Esophagus muscularis mucosa (tissue), 4 donors: ENCODE data around the gene HOXB1. TPM values are rescaled to one million over a fixed set of nuclear protein-coding genes. Genes with fewer than 3 reads are reported as not detected.

Experiments used
- DNase-seq: peaks from one replicate; pipeline ENCODE4 v3.0.0-alpha.2; 2017; ENCODE audit errors: extremely low spot score
- H3K27ac ChIP-seq, 4 donors: fragments of 200-600 bp; sonication (generic); replicated peaks in 1 of 4; 1 replicate in 3 of 4; 2 replicates in 1 of 4; pipeline ENCODE4 v1.5.1; 2016 to 2019; ENCODE audit warnings: mild to moderate bottlenecking in 1 of 4
- H3K27me3 ChIP-seq, 4 donors: fragments of 200-600 bp; sonication (generic); one replicate each; pipeline versions ENCODE4 v1.5.1 to v1.6.0; 2016 to 2019
- H3K36me3 ChIP-seq, 4 donors: fragments of 200-600 bp; sonication (generic); one replicate each; pipeline ENCODE4 v1.5.1; 2016 to 2019
- H3K4me1 ChIP-seq, 4 donors: fragments of 200-600 bp; sonication (generic); one replicate each; pipeline ENCODE4 v1.5.1; 2016 to 2019
- H3K4me3 ChIP-seq, 4 donors: fragments of 200-600 bp; sonication (generic); 1 replicate in 2 of 4; 2 replicates in 2 of 4; pipeline ENCODE4 v1.5.1; 2016 to 2019; ENCODE audit warnings: mild to moderate bottlenecking in 4 of 4, moderate library complexity in 1 of 4
- H3K9me3 ChIP-seq, 4 donors: fragments of 200-600 bp; sonication (generic); 1 replicate in 3 of 4; 2 replicates in 1 of 4; pipeline ENCODE4 v1.5.1; 2016 to 2019
- CTCF ChIP-seq, 3 experiments: fragments of 200-600 bp in 2 of 3; fragments of 450-650 bp in 1 of 3; sonication (generic) in 2 of 3; IDR thresholded peaks; one replicate each; pipeline ENCODE4 v1.5.1; 2017 to 2019; ENCODE audit warnings: antibody characterized with exemption in 3 of 3, mild to moderate bottlenecking in 2 of 3, moderate library complexity in 1 of 3
- EP300 ChIP-seq: sonication (generic); formaldehyde crosslinking; IDR thresholded peaks from one replicate; pipeline ENCODE4 v1.6.1; 2017; ENCODE audit warnings: antibody characterized with exemption
- POLR2A ChIP-seq: fragments of 450-650 bp; IDR thresholded peaks from one replicate; pipeline ENCODE4 v1.6.1; 2017; ENCODE audit warnings: antibody characterized with exemption, moderate library complexity, mild to moderate bottlenecking, low read depth
- POLR2AphosphoS5 ChIP-seq, 2 donors: sonication (generic); formaldehyde crosslinking; IDR thresholded peaks; one replicate each; pipeline ENCODE4 v1.6.1; 2017; ENCODE audit warnings: antibody characterized with exemption in 2 of 2
- WGBS: methylation state at CpG from one replicate; pipeline ENCODE4 v1.1.5; 2018; 5-methylcytosine and 5-hydroxymethylcytosine counted together
- intact Hi-C: fragments of 100-400 bp; cut with DNase I; formaldehyde crosslinking; loops from one replicate; pipeline ENCODE4 v1.15.1; 2023
- total RNA-seq, 4 donors: library from RNA; depleted of rRNA; stranded (reverse); fragments of >200 nt; gene quantifications; one replicate each; pipeline versions ENCODE4 v1.1.0 to v1.2.1, GENCODE V29; 2016

The HOXB1 gene
- total RNA-seq, 4 donors from 2014 or later, result not detected

DNA sequence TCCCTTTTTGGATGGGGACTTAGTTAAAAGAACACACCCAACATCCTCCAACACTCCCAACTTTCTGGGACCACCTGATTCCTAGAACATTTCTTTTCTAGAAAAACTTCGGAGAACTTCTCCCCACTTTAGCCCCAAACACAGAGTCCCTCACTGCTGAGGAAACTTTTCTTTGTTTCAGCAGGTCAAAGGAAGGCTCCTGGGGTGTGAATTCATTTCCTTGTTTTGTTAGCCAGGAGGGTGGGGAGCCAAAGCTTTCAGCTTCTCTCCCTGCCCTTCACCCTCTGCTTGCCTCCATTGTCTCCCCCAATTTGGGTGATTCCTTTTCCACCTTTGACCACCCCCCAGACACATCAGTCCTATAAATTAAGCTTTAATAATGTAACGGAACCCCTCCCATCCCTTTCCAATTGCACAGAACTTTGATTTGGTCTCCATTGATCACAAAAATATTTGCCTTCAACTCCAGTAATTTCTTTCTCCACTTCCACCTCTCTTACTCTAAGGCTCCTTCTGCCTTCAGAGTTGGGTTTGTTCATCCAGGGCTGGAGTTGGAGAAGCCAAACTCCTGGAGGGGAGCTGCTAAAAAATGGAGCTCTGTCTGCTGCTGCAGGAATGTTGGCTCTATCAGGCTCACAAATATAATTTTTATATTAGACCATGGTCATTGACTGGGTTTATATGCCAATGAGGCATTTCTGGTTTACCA, 37.0 kb upstream of the HOXB1 start:
- Histone ChIP-seq H3K27me3 (no peaks in the 10 kb centered on the region), H3K4me1 (peaks cover 55 to 100% (median 98%) of the 10 kb centered on the region in 4 donors), H3K9me3 (no peaks in the 10 kb centered on the region), H3K36me3 (no peaks in the 10 kb centered on the region), H3K27ac (peak overlapping the region; percentile 91 to 97 (median 96)), H3K4me3 (peak overlapping the region; percentile 41 to 90 (median 77))
- 43% methylated on average over 2 of the region's 2 CpGs for WGBS
- intact Hi-C loops, result no loop called here
- TF ChIP-seq POLR2AphosphoS5 (IDR thresholded peaks at IDR 0.05) (no peak), POLR2A (no peak), EP300 (no peak), CTCF (IDR thresholded peaks at IDR 0.05) (no peak)
- no peak for DNase-seq

DNA sequence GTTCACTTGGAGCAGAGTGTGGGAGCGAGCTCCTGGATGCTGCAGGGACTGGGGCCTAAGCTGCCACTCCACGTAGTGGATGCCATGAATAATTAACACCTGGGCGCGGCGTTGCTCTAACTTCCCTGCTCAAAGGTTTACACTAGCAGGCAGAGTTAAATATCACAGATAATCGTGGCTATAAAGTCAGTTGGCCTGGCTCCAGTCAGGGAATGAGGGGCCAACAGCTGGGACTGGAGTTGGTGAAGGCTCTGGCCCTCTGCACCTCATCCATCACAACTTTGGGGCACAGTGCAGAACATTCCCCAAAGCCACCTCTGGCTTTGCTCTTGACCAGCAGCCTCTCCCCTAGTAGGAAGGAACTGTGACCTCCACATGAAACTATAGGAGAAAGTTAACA, 36.4 kb upstream of the HOXB1 start:
- H3K4me3 ChIP-seq, result peak overlapping the region in 1 of 4 donors; percentile 3
- DNase-seq, result no peak
- peaks cover 58 to 100% (median 98%) of the 10 kb centered on the region in 4 donors for H3K4me1 ChIP-seq
- no peaks in the 10 kb centered on the region for H3K9me3 ChIP-seq
- TF ChIP-seq POLR2AphosphoS5 (IDR thresholded peaks at IDR 0.05), result no peak
- no peak for TF ChIP-seq POLR2A
- TF ChIP-seq CTCF (IDR thresholded peaks at IDR 0.05), result no peak
- TF ChIP-seq EP300, result no peak
- intact Hi-C loops, result no loop called here
- peak overlapping the region; percentile 91 to 97 (median 96) for H3K27ac ChIP-seq
- H3K27me3 ChIP-seq, result no peaks in the 10 kb centered on the region
- 53% methylated on average over 6 of the region's 6 CpGs for WGBS
- no peaks in the 10 kb centered on the region for H3K36me3 ChIP-seq

DNA sequence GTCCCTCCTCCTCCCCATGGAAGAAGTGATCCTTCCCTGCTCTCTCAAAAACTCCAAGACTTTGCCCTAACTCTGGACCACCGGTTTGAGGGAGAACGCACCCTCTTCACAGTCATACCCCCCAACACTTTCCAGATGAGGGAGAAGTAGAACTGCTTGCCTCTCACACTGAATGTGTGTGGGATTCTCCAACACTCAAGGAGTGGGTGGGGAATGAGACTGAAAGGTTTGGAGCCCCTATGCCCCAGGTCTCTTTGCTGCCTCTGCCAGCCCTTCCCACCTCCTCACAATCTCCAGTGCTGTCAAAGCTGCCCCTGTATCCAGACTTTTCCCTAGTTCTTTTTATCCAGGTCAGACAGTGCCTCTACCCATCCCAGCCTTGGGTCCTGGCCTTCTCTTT, 35.9 kb upstream of the HOXB1 start:
- intact Hi-C loops, result no loop called here
- Histone ChIP-seq H3K9me3 (no peaks in the 10 kb centered on the region), H3K4me3 (no peak overlapping the region), H3K27me3 (no peaks in the 10 kb centered on the region), H3K27ac (peak overlapping the region; percentile 91 to 97 (median 96)), H3K4me1 (peaks cover 63 to 100% (median 98%) of the 10 kb centered on the region in 4 donors), H3K36me3 (no peaks in the 10 kb centered on the region)
- no peak for DNase-seq
- 41% methylated on average over 2 of the region's 2 CpGs for WGBS
- TF ChIP-seq POLR2A, result no peak
- no peak for TF ChIP-seq EP300
- TF ChIP-seq POLR2AphosphoS5 (IDR thresholded peaks at IDR 0.05), result no peak
- TF ChIP-seq CTCF (IDR thresholded peaks at IDR 0.05), result no peak

DNA sequence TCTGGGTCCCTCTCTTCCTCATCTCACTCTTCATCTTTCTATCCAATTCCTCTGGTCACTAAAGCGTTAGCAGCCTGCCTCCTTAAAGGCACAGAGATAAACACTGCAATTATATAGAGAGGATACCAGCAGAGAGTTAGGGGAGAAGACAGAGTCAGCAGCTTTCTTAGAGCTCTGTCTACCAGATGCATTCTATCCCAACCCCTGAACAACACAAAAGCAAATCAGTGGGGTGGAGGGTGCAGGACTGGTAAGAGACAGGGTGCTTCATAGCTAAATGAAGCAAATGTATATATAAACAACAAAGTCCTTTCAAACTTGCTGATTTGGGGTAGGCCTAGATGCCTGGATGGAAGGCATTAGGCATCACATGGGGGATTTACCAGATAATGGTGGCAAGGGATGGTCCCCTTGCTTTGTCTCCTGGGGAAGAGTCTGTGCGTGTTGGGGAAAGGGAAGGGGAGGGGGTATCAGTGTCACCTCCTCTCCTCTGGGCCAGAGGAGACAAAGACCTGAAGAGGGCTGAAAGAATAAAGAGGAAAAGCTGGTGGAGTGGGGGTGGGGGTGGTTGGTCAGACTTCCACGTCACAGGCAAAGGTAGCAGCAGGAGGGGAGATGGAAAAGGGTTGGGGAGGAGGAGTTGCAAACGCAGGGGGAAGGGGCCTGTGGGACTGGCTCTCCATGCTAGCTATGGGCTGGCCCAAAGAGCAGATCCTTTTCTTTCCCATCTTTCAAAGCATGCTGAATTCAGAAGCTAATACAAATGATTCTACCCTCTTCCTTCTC, 35.3 kb upstream of the HOXB1 start:
- no peaks in the 10 kb centered on the region for H3K27me3 ChIP-seq
- H3K4me1 ChIP-seq, result peaks cover 69 to 100% (median 98%) of the 10 kb centered on the region in 4 donors
- WGBS, result 58% methylated on average over 4 of the region's 4 CpGs
- H3K9me3 ChIP-seq, result no peaks in the 10 kb centered on the region
- intact Hi-C loops, result no loop called here
- no peaks in the 10 kb centered on the region for H3K36me3 ChIP-seq
- DNase-seq, result no peak
- H3K27ac ChIP-seq, result peak overlapping the region; percentile 91 to 97 (median 96)
- TF ChIP-seq POLR2AphosphoS5 (IDR thresholded peaks at IDR 0.05) (no peak), CTCF (IDR thresholded peaks at IDR 0.05) (no peak), POLR2A (no peak), EP300 (no peak)
- H3K4me3 ChIP-seq, result no peak overlapping the region
